HepG2 (cell line): ENCODE results near the gene BFAR. TPM values are rescaled to one million over a fixed set of nuclear protein-coding genes. Genes with fewer than 3 reads are reported as not detected.

Source experiments
- CCAR2 ChIP-seq: fragments of 200-400 bp; formaldehyde crosslinking; optimal IDR thresholded peaks from 2 replicates; pipeline ENCODE3; 2018; ENCODE audit warnings: low read depth, mild to moderate bottlenecking, low read length, moderate library complexity
- CENPX ChIP-seq: sonication (generic); formaldehyde crosslinking; IDR thresholded peaks from 2 replicates; pipeline ENCODE4 v1.9.0; 2021; ENCODE audit warnings: mild to moderate bottlenecking, missing genetic modification reagents, moderate library complexity
- FOXC1 ChIP-seq: sonication (generic); formaldehyde crosslinking; IDR thresholded peaks from 2 replicates; pipeline ENCODE4 v1.8.0; 2022; ENCODE audit warnings: mild to moderate bottlenecking, missing genetic modification reagents, borderline replicate concordance
- LCORL ChIP-seq, 2 experiments: fragments of 450-650 bp in 1 of 2; sonication (generic) in 1 of 2; formaldehyde crosslinking in 1 of 2; IDR thresholded peaks; 2 replicates each; pipeline versions ENCODE4 v1.5.0 to v1.6.1; 2017 to 2020; ENCODE audit warnings: antibody characterized with exemption in 1 of 2, missing genetic modification reagents in 1 of 2
- MXD1 ChIP-seq: sonication (generic); formaldehyde crosslinking; IDR thresholded peaks from 2 replicates; pipeline ENCODE4 v1.4.0; 2020; ENCODE audit warnings: mild to moderate bottlenecking, missing genetic modification reagents
- ONECUT2 ChIP-seq: sonication (generic); formaldehyde crosslinking; IDR thresholded peaks from 2 replicates; pipeline ENCODE4 v1.4.0; 2020; ENCODE audit warnings: missing genetic modification reagents
- SIN3B ChIP-seq: fragments of 150-350 bp; IDR thresholded peaks from 2 replicates; pipeline ENCODE4 v1.6.1; 2014; ENCODE audit warnings: low read length
- SOX5 ChIP-seq: IDR thresholded peaks from 2 replicates; pipeline ENCODE4 v1.6.1; 2016; ENCODE audit warnings: borderline replicate concordance
- TCF7L2 ChIP-seq: IDR thresholded peaks from 2 replicates; pipeline ENCODE4 v1.6.1; 2011; ENCODE audit warnings: mild to moderate bottlenecking, low read depth, low read length, moderate library complexity
- TEAD3 ChIP-seq: optimal IDR thresholded peaks from 2 replicates; pipeline ENCODE3; 2016; ENCODE audit warnings: borderline replicate concordance
- THYN1 ChIP-seq: sonication (generic); formaldehyde crosslinking; IDR thresholded peaks from 2 replicates; pipeline ENCODE4 v1.8.1; 2023; ENCODE audit warnings: low read depth, mild to moderate bottlenecking, moderate library complexity, missing genetic modification reagents, borderline replicate concordance
- WIZ ChIP-seq: sonication (generic); formaldehyde crosslinking; IDR thresholded peaks from 2 replicates; pipeline ENCODE4 v1.5.1; 2020; ENCODE audit warnings: mild to moderate bottlenecking, missing genetic modification reagents
- ZBTB46 ChIP-seq: sonication (generic); formaldehyde crosslinking; IDR thresholded peaks from 2 replicates; pipeline ENCODE4 v1.4.0; 2020; ENCODE audit warnings: mild to moderate bottlenecking, missing genetic modification reagents, borderline replicate concordance
- ZBTB7B ChIP-seq: sonication (generic); formaldehyde crosslinking; IDR thresholded peaks from 2 replicates; pipeline ENCODE4 v1.4.0; 2020; ENCODE audit warnings: missing genetic modification reagents
- ZMYM3 ChIP-seq: sonication (generic); formaldehyde crosslinking; IDR thresholded peaks from 2 replicates; pipeline ENCODE4 v1.5.1; 2020; ENCODE audit warnings: mild to moderate bottlenecking, missing genetic modification reagents
- ZNF10 ChIP-seq: sonication (generic); formaldehyde crosslinking; IDR thresholded peaks from 2 replicates; pipeline ENCODE4 v1.4.0; 2020; ENCODE audit warnings: mild to moderate bottlenecking, low read depth, missing genetic modification reagents, borderline replicate concordance
- ZNF124 ChIP-seq: sonication (generic); formaldehyde crosslinking; IDR thresholded peaks from 2 replicates; pipeline ENCODE4 v1.4.0; 2020; ENCODE audit warnings: missing genetic modification reagents
- ZNF33A ChIP-seq: sonication (generic); formaldehyde crosslinking; IDR thresholded peaks from 2 replicates; pipeline ENCODE4 v1.5.1; 2020; ENCODE audit warnings: missing genetic modification reagents, mild to moderate bottlenecking, moderate library complexity, borderline replicate concordance
- ZNF414 ChIP-seq: sonication (generic); formaldehyde crosslinking; IDR thresholded peaks from 2 replicates; pipeline ENCODE4 v1.5.0; 2020; ENCODE audit warnings: missing genetic modification reagents
- ZNF879 ChIP-seq: sonication (generic); formaldehyde crosslinking; IDR thresholded peaks from 2 replicates; pipeline ENCODE4 v1.8.1; 2023; ENCODE audit warnings: missing genetic modification reagents
- ZZZ3 ChIP-seq: sonication (generic); formaldehyde crosslinking; IDR thresholded peaks from 2 replicates; pipeline ENCODE4 v1.4.0; 2020; ENCODE audit warnings: missing genetic modification reagents, mild to moderate bottlenecking, borderline replicate concordance
- polyA plus RNA-seq, 8 experiments: library from polyadenylated mRNA; depleted of rRNA in 3 of 8; stranded (reverse) in 7 of 8; unstranded in 1 of 8; fragments of >200 nt; fragmentation: Illumina TruSeq in 4 of 8; extraction: Trizol in 4 of 8; gene quantifications; 2 replicates each; pipeline versions ENCODE4 v1.2.1 to v1.2.3, GENCODE V29; 2011 to 2016; ENCODE audit warnings: low read depth in 4 of 8, missing spikeins in 1 of 8, mixed read lengths in 1 of 8; ENCODE audit not compliant: insufficient read depth in 1 of 8
- total RNA-seq, 5 experiments: library from RNA; depleted of rRNA; stranded (reverse); fragments of >200 nt; fragmentation: Illumina TruSeq; extraction: Trizol; gene quantifications; 2 replicates each; pipeline ENCODE4 v1.2.3, GENCODE V29; 2016; ENCODE audit warnings: low read depth in 1 of 5
- TF ChIP-seq, protein P1 (sequence below): sonication (generic); formaldehyde crosslinking; IDR thresholded peaks from 2 replicates; pipeline ENCODE4 v1.4.0; 2020; ENCODE audit warnings: missing genetic modification reagents
- TF ChIP-seq, protein P2 (sequence below): sonication (generic); formaldehyde crosslinking; IDR thresholded peaks from 2 replicates; pipeline ENCODE4 v1.5.0; 2020; ENCODE audit warnings: mild to moderate bottlenecking, missing genetic modification reagents

Gene BFAR
- total and polyA plus RNA-seq, 2 of the 13 experiments (the other 11 are each of a cell fraction or from before 2014, with no cell fraction given) = 96.9 to 120 TPM

DNA sequence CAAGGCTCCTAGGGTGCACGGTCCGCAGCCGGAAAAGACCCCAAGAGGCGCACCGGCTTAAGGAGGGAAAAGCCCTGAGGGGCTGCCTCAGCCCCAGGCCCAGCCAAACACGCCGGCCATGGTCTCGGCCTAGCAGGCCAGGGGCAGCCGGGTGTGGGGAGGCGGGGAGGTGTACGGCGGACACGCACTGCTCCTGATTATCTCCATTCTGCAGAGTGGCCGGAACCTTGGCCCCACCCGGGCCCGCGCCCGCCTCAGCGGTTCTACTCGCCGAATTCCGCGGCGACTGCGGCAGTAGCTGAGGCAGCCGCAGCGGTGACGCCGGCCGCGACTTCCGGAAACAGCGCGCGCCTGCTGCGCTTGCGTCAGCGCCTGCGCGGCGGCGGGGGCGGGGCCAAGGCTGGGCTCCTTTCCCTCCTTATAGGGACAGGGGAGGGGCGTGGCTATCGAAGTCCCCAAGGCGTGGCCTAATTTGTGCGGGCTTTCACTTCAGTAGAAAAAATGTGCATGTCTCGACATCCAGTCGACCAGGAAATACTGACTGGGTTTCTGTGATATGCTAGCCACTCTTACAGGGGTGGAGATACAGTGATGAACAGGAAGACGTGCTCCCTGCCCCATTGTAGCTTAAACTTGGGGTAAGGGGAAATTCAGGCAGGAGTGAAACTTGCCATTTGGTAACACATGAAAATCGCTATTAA, 2.7 kb upstream of the BFAR start, which contains the start of gene PARN (continued):
- TF ChIP-seq, protein P1, sequence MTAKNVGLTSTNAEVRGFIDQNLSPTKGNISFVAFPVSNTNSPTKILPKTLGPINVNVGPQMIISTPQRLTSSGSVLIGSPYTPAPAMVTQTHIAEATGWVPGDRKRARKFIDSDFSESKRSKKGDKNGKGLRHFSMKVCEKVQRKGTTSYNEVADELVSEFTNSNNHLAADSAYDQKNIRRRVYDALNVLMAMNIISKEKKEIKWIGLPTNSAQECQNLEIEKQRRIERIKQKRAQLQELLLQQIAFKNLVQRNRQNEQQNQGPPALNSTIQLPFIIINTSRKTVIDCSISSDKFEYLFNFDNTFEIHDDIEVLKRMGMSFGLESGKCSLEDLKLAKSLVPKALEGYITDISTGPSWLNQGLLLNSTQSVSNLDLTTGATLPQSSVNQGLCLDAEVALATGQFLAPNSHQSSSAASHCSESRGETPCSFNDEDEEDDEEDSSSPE (CRISPR knock-in tag) = peak; percentile 91
- TF ChIP-seq ZNF879 (CRISPR knock-in tag) (peak; percentile 95), ZNF33A (peak; percentile 82; the same call in 1 of the 2 replicates), TCF7L2 (no peak), TEAD3 (CRISPR knock-in tag) (peak; percentile 80), ZBTB46 (CRISPR knock-in tag) (no peak), ZMYM3 (peak; percentile 27; the same call in 1 of the 2 replicates), ZBTB7B (CRISPR knock-in tag) (peak; percentile 62; the same call in 1 of the 2 replicates), ZNF124 (CRISPR knock-in tag) (peak; percentile 88; the same call in 1 of the 2 replicates), MXD1 (CRISPR knock-in tag) (peak; percentile 93), WIZ (CRISPR knock-in tag) (peak; percentile 97), THYN1 (CRISPR knock-in tag) (peak; percentile 94; the same call in 1 of the 2 replicates), ZNF414 (no peak), ONECUT2 (CRISPR knock-in tag) (no peak), SOX5 (CRISPR knock-in tag) (peak; percentile 63; the same call in 1 of the 2 replicates), FOXC1 (peak; percentile 95; the same call in 1 of the 2 replicates), ZNF10 (no peak), ZZZ3 (CRISPR knock-in tag) (peak; percentile 89; the same call in 1 of the 2 replicates), LCORL (IDR thresholded peaks at IDR 0.05) (no peak), LCORL (CRISPR knock-in tag; IDR thresholded peaks at IDR 0.05) (peak; percentile 60; the same call in 1 of the 2 replicates), SIN3B (peak; percentile 68; the same call in 1 of the 2 replicates), CENPX (CRISPR knock-in tag) (no peak), CCAR2 (peak; percentile 70)
- TF ChIP-seq, protein P2, sequence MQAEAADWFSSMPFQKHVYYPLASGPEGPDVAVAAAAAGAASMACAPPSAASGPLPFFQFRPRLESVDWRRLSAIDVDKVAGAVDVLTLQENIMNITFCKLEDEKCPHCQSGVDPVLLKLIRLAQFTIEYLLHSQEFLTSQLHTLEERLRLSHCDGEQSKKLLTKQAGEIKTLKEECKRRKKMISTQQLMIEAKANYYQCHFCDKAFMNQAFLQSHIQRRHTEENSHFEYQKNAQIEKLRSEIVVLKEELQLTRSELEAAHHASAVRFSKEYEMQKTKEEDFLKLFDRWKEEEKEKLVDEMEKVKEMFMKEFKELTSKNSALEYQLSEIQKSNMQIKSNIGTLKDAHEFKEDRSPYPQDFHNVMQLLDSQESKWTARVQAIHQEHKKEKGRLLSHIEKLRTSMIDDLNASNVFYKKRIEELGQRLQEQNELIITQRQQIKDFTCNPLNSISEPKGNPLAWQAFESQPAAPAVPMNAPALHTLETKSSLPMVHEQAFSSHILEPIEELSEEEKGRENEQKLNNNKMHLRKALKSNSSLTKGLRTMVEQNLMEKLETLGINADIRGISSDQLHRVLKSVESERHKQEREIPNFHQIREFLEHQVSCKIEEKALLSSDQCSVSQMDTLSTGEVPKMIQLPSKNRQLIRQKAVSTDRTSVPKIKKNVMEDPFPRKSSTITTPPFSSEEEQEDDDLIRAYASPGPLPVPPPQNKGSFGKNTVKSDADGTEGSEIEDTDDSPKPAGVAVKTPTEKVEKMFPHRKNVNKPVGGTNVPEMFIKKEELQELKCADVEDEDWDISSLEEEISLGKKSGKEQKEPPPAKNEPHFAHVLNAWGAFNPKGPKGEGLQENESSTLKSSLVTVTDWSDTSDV (CRISPR knock-in tag) = peak; percentile 91; the same call in 1 of the 2 replicates
